ENCODE measurements around the gene TMEM242.

Gene TMEM242

GRCh38 chr6:157307661-157308060 lies 15.7 kb downstream of the TMEM242 start:
- H3K9me3 Mint-ChIP-seq, result no peaks in the 10 kb centered on the region
- TF ChIP-seq, protein P1, sequence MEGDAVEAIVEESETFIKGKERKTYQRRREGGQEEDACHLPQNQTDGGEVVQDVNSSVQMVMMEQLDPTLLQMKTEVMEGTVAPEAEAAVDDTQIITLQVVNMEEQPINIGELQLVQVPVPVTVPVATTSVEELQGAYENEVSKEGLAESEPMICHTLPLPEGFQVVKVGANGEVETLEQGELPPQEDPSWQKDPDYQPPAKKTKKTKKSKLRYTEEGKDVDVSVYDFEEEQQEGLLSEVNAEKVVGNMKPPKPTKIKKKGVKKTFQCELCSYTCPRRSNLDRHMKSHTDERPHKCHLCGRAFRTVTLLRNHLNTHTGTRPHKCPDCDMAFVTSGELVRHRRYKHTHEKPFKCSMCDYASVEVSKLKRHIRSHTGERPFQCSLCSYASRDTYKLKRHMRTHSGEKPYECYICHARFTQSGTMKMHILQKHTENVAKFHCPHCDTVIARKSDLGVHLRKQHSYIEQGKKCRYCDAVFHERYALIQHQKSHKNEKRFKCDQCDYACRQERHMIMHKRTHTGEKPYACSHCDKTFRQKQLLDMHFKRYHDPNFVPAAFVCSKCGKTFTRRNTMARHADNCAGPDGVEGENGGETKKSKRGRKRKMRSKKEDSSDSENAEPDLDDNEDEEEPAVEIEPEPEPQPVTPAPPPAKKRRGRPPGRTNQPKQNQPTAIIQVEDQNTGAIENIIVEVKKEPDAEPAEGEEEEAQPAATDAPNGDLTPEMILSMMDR (IDR thresholded peaks at IDR 0.05), result no peak

DNA sequence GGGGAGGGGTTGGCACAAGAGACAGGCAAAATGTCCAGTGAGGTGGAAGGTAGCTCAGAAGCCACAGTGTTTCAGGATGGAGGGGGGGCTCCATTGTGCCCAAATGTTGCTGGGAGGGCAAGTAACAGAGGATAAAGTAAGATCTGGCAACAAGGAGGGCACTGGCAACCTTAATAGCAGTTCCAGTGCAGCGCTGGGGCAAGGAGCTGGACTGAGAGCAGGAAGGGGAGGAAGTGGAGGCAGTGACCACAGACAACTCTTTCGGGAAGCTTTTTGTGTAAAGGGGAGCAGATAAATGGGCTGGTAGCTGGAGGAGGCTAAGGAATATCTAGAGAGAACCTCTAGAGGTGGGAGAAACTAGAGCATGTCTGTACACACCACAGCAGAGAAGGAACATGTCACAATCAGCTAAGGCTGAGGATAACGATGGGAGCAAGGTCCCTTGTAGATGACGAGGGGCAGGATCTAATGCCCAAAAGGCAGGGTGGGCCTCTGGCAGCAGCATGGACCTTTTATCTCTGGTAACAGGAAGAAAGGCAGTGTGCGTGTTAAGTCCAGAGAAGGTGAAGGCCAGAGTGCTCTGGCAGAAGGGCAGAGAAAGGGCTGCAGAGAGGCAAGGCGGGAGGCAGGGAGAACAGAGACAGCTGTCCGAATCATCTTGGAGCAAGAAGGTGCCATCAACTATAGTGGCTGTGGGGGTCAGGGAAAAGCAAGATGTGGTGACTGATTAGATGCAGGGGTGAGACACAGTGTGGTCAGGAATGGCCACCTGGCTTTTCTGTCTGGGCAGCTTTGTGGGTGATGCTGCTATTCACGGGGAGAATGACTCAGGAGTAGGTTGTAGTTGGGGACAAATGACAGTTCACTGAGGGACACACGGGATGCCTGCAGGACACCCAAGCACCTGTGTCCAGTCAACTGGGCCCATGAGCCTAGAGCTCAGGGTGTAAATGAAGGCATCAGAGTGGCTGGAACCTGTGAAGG lies 17.4 kb downstream of the TMEM242 start:
- H3K27ac Mint-ChIP-seq, result no peak overlapping the region
- H3K4me3 Mint-ChIP-seq, result no peak overlapping the region
- no peak for DNase-seq
- no peaks in the 10 kb centered on the region for H3K9me3 Mint-ChIP-seq
- H3K27me3 Mint-ChIP-seq (ENCODE audit: low read depth, poor library complexity), result peaks cover 2% of the 10 kb centered on the region
- peaks cover 5% of the 10 kb centered on the region for H3K4me1 Mint-ChIP-seq
- H3K36me3 Mint-ChIP-seq (ENCODE audit: low read depth), result peaks cover 9% of the 10 kb centered on the region
- TF ChIP-seq, protein P1 (IDR thresholded peaks at IDR 0.05), result no peak

More at GRCh38 chr6:157307661-157308060, 15.7 kb downstream of the TMEM242 start:
- Mint-ChIP-seq H3K4me3 (no peak overlapping the region), H3K27ac (no peak overlapping the region), H3K27me3 (ENCODE audit: low read depth, poor library complexity) (peaks cover 2% of the 10 kb centered on the region), H3K4me1 (peaks cover 5% of the 10 kb centered on the region), H3K36me3 (ENCODE audit: low read depth) (peaks cover 16% of the 10 kb centered on the region)
- DNase-seq, result no peak

GRCh38 chr6:157304899-157305663 lies 18.2 kb downstream of the TMEM242 start:
- H3K4me1 Mint-ChIP-seq, result peaks cover 5% of the 10 kb centered on the region
- no peaks in the 10 kb centered on the region for H3K9me3 Mint-ChIP-seq
- TF ChIP-seq, protein P1 (IDR thresholded peaks at IDR 0.05), result no peak
- H3K27ac Mint-ChIP-seq, result no peak overlapping the region
- H3K36me3 Mint-ChIP-seq (ENCODE audit: low read depth), result peaks cover 2% of the 10 kb centered on the region
- DNase-seq, result no peak
- no peak overlapping the region for H3K4me3 Mint-ChIP-seq
- H3K27me3 Mint-ChIP-seq (ENCODE audit: low read depth, poor library complexity), result peaks cover 2% of the 10 kb centered on the region

GRCh38 chr6:157302736-157303135 lies 20.6 kb downstream of the TMEM242 start:
- H3K27ac Mint-ChIP-seq, result no peak overlapping the region
- no peaks in the 10 kb centered on the region for H3K4me1 Mint-ChIP-seq
- H3K9me3 Mint-ChIP-seq, result no peaks in the 10 kb centered on the region
- TF ChIP-seq, protein P1 (IDR thresholded peaks at IDR 0.05), result no peak
- no peak overlapping the region for H3K4me3 Mint-ChIP-seq
- peaks cover 2% of the 10 kb centered on the region for H3K27me3 Mint-ChIP-seq (ENCODE audit: low read depth, poor library complexity)
- H3K36me3 Mint-ChIP-seq (ENCODE audit: low read depth), result peaks cover 12% of the 10 kb centered on the region
- no peak for DNase-seq

DNA sequence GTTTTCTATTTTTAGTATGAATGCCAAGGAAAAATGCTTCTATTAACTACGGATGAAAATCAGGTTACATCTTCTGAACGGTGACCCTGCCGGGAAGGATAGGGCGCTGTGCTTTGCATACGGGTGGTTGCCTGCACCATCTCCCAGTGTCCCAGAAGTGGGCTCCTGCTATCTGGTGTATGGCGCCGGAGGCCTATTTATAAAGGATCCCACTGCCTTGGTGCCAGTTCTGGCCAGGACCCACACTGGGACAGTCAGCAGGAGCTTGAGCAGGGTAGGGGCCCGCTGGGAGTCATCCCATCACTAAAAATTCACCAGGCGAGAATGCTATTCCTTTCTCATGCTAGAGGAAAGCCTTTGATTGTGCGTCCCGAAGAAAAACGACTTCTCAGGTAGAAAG lies 22.9 kb downstream of the TMEM242 start:
- no peak overlapping the region for H3K4me3 Mint-ChIP-seq
- DNase-seq, result no peak
- TF ChIP-seq, protein P1 (IDR thresholded peaks at IDR 0.05), result no peak
- H3K4me1 Mint-ChIP-seq, result no peaks in the 10 kb centered on the region
- no peaks in the 10 kb centered on the region for H3K9me3 Mint-ChIP-seq
- H3K36me3 Mint-ChIP-seq (ENCODE audit: low read depth), result peaks cover 23% of the 10 kb centered on the region
- H3K27ac Mint-ChIP-seq, result no peak overlapping the region
- peaks cover 3% of the 10 kb centered on the region for H3K27me3 Mint-ChIP-seq (ENCODE audit: low read depth, poor library complexity)
